Activated CD8-positive, alpha-beta T cell treated with anti-CD3 and anti-CD28 coated beads, Interleukin-2, amount 10 ng/mL, durations not matched to agents 7 days and 5 days (primary cell): ENCODE data around the gene GRIN2A. TPM values are rescaled to one million over a fixed set of nuclear protein-coding genes. Genes with fewer than 3 reads are reported as not detected.

Experiments
- ATAC-seq: fragments of 150-1000 bp; cut with Tn5 transposase; one replicate; pipeline ENCODE4 v1.10.0; 2021; ENCODE audit warnings: moderate library complexity
- CTCF ChIA-PET: fragments of 350-600 bp; sonication (Branson Sonifier 250); formaldehyde crosslinking; loops from one replicate; lab custom pipeline; 2021; ENCODE audit warnings: antibody characterized with exemption; lab: Charles Lee
- POLR2A ChIA-PET: fragments of 350-600 bp; sonication (Branson Sonifier 250); formaldehyde crosslinking; loops from one replicate; lab custom pipeline; 2021; ENCODE audit warnings: antibody characterized with exemption; lab: Charles Lee
- DNase-seq: peaks from one replicate; pipeline ENCODE4 v3.0.0-alpha.2; 2020
- H3K27ac Mint-ChIP-seq: one replicate; pipeline ENCODE4 v1.8.0; 2021; ENCODE audit warnings: mild to moderate bottlenecking, mixed read lengths
- H3K27me3 Mint-ChIP-seq: one replicate; pipeline ENCODE4 v1.8.0; 2021; ENCODE audit warnings: low read depth, mixed read lengths
- H3K36me3 Mint-ChIP-seq: one replicate; pipeline ENCODE4 v1.8.0; 2021; ENCODE audit warnings: low read depth, mixed read lengths
- H3K4me1 Mint-ChIP-seq: one replicate; pipeline ENCODE4 v1.8.0; 2021; ENCODE audit warnings: low read depth, mixed read lengths
- H3K4me3 Mint-ChIP-seq: one replicate; pipeline ENCODE4 v1.8.0; 2021; ENCODE audit warnings: mild to moderate bottlenecking, mixed read lengths
- H3K9me3 Mint-ChIP-seq: one replicate; pipeline ENCODE4 v1.8.0; 2022; ENCODE audit warnings: mixed read lengths; ENCODE audit not compliant: insufficient read depth
- total RNA-seq, 2 experiments: library from RNA; stranded (reverse); gene quantifications; one replicate each; pipeline ENCODE4 v1.2.3, GENCODE V29; 2021

GRIN2A gene
- total RNA-seq, 2 experiments from 2014 or later: not detected

DNA sequence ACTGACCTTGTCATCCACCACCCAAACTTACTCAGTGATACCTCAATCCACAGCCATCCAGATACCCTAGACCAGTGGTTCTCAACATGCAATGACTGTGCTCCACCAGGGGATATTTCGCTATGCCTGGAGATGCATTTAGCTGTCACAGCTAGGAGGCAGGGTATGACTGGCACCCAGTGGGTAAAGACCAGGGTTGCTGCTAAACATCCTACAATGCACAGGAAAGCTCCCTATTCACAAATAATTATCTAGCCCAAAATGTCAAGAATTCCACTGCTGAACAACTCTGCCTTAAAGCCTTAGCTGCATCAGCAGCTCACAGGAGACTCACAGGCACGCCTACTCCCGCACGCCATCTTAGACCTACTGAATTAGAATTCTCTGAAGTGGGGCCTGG is 212.6 kb downstream of the GRIN2A start:
- Mint-ChIP-seq H3K4me1 (no peaks in the 10 kb centered on the region), H3K27ac (no peak overlapping the region), H3K9me3 (no peaks in the 10 kb centered on the region), H3K4me3 (no peak overlapping the region), H3K36me3 (no peaks in the 10 kb centered on the region), H3K27me3 (no peaks in the 10 kb centered on the region)
- ATAC-seq (no peak), DNase-seq (no peak)
- ChIA-PET CTCF (no interaction called here), POLR2A (no interaction called here)

DNA sequence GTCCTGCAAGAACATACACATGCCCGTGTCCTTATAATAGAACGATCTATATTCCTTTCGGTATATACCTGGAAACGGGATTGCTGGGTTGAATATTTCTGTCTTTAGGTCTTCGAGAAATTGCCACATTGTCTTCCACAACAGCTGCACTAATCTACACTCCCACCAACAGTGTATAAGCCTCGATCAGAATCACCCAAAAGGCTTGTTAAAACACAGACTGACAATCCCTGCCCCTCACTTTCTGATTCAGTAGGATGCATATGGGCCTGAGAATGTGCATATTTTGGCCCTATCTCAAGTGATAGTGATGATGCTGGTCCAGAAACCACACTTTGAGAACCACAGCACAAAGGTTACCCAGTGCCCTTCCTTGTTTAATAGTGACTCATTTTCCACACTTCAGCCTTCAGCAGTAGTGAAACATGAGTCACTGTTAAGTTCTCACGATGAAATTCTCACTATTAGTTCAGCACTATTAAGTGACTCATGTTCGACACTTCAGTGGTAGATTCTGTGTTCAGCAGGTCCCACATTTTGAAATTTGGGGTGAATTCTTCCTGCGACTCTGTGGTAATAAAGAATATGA is 215.6 kb downstream of the GRIN2A start:
- ATAC-seq: no peak
- H3K9me3 Mint-ChIP-seq: no peaks in the 10 kb centered on the region
- H3K27me3 Mint-ChIP-seq: no peaks in the 10 kb centered on the region
- CTCF ChIA-PET: no interaction called here
- no peak overlapping the region for H3K4me3 Mint-ChIP-seq
- no peaks in the 10 kb centered on the region for H3K36me3 Mint-ChIP-seq
- H3K4me1 Mint-ChIP-seq: no peaks in the 10 kb centered on the region
- DNase-seq: no peak
- no peak overlapping the region for H3K27ac Mint-ChIP-seq
- POLR2A ChIA-PET: no interaction called here

DNA sequence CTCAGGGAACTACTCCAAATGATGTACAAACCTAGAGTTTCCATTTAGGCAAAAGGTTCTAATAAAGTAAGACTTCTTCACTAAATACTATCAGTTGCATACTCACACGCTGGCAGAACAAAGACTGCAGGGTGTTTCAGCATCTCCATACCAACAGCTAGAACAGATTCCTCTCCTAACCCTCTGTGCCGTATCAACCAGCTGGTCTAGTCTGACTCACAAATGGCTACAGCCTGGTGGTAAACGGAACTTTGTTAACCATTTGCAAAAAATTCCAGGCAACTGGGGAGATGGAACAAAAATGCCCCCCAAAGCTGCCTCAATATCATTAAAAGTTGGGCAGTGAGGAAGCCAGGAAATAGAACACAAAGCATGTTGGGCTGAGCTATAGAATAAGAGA is 217.1 kb downstream of the GRIN2A start:
- ATAC-seq (no peak), DNase-seq (no peak)
- H3K4me3 Mint-ChIP-seq: no peak overlapping the region
- no peaks in the 10 kb centered on the region for H3K4me1 Mint-ChIP-seq
- H3K36me3 Mint-ChIP-seq: no peaks in the 10 kb centered on the region
- H3K9me3 Mint-ChIP-seq: no peaks in the 10 kb centered on the region
- no peaks in the 10 kb centered on the region for H3K27me3 Mint-ChIP-seq
- no peak overlapping the region for H3K27ac Mint-ChIP-seq
- ChIA-PET POLR2A (no interaction called here), CTCF (no interaction called here)

DNA sequence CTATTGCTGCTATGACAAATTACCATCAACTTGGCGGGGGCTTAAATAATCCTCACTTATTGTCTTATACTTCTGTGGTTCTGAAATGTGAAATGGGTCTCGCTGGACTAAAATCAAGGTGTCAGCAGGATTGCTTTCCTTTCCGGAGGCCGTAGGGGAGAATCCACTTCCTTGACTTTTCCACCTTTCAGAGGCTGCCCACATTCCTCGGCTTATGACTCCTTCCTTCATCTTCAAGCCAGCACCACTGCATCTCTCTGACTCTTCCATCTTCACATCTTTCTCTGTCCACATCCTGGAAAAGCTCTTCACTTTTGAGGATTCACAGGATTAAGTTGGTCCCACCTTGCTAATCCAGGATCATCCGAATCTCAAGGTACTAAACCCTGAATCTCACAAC is 217.8 kb downstream of the GRIN2A start:
- ChIA-PET POLR2A (no interaction called here), CTCF (no interaction called here)

DNA sequence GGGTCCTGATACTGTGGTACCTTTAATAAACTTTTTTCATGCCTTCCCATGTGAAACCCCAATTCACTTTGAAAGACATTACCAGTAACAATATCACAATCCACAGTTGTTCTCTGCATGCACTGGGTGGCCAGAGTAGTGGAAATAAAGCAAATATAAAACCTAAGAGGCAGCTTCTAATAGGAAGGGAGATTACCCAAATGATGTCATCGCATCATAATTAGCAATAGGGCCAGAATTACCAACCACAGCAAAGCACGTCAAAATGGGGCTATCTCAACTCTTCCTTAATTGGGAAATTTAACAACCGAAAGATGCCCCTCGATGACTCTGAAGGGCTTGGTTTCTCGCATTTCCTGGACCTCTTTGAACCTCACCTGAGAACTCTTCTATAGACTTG is 224.8 kb downstream of the GRIN2A start:
- ChIA-PET POLR2A (no interaction called here), CTCF (no interaction called here)
- DNase-seq (no peak), ATAC-seq (no peak)
- Mint-ChIP-seq H3K27me3 (no peaks in the 10 kb centered on the region), H3K27ac (no peak overlapping the region), H3K9me3 (no peaks in the 10 kb centered on the region), H3K4me3 (no peak overlapping the region), H3K4me1 (no peaks in the 10 kb centered on the region), H3K36me3 (no peaks in the 10 kb centered on the region)

More for the DNA sequence above, 217.8 kb downstream of the GRIN2A start:
- Mint-ChIP-seq H3K36me3 (no peaks in the 10 kb centered on the region), H3K4me1 (no peaks in the 10 kb centered on the region), H3K27me3 (no peaks in the 10 kb centered on the region), H3K4me3 (no peak overlapping the region), H3K27ac (no peak overlapping the region), H3K9me3 (no peaks in the 10 kb centered on the region)
- DNase-seq: no peak
- ATAC-seq: no peak

DNA sequence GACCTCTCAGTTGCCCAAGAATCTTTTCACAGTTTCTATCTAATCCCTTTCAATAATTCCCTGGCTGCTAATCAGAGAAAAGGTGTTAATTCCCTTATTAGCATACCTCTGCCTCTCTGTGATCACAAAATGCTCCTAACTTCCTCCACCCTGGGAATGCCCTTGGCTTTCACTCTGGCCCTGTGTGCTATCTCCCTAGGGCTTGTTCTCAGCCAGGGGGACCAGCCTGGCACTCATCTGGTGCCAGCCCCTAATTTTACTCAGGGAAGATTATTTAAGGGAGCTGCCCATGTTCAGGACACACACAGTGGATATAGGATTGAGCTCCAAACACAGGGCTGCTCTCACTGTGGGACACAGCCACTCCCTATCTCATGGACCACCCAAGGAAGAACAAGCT is 225.2 kb downstream of the GRIN2A start:
- Mint-ChIP-seq H3K4me1 (no peaks in the 10 kb centered on the region), H3K4me3 (no peak overlapping the region), H3K27me3 (no peaks in the 10 kb centered on the region), H3K27ac (no peak overlapping the region), H3K9me3 (no peaks in the 10 kb centered on the region), H3K36me3 (no peaks in the 10 kb centered on the region)
- DNase-seq (no peak), ATAC-seq (no peak)
- ChIA-PET POLR2A (no interaction called here), CTCF (no interaction called here)

DNA sequence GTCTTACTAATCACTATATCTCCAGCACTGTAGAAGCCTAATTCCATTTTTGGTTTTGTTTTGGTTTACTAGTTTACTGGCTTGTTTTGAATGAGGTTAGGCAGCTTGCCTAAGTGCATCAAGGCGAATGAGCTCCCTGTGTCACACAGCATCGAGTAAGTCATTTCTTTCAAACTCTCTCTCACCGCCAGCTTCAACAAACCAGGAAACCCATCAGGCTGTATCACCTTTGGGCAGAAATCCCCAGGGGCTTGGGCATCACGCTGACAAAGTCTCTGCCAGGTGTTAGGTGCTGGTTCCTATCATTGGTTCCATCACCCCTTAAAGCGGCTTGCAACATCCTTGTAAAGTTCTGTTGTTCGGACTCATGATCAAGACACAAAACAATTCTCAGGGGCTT is 226.6 kb downstream of the GRIN2A start:
- Mint-ChIP-seq H3K4me1 (no peaks in the 10 kb centered on the region), H3K36me3 (no peaks in the 10 kb centered on the region), H3K4me3 (no peak overlapping the region), H3K27me3 (no peaks in the 10 kb centered on the region), H3K9me3 (no peaks in the 10 kb centered on the region), H3K27ac (no peak overlapping the region)
- DNase-seq (no peak), ATAC-seq (no peak)
- ChIA-PET CTCF (no interaction called here), POLR2A (no interaction called here)

DNA sequence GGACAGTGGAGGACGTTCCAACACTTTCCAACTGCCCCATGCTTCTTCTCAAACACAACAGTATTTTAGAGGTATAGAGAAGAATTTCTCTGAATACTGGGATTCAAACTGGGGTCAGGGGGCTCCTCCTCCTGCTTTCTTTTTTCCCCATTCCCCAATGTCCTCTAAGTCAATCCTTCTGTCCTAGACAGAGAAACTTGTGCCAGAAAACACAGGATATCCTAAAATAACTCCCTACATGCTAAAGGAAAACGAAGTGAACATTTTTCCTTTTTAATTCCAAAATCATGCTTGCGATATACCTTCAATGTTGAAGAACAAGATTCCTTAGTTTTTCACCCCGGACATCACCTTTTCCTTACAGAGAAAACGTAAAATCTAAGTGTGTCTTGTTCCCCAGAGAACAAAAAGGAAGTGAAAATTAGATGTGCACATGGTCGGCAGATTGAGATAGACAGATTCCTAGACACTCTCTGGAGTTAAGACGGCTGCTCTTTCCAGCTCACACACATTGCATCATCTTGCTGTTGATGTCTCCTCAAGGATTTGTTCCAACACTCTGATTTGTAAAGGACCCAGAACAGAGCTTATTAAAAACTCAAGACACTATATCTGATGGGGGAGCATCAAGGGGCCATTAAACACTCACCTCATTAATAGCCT is 228.2 kb downstream of the GRIN2A start:
- Mint-ChIP-seq H3K9me3 (no peaks in the 10 kb centered on the region), H3K4me3 (no peak overlapping the region), H3K27me3 (no peaks in the 10 kb centered on the region), H3K27ac (no peak overlapping the region), H3K36me3 (no peaks in the 10 kb centered on the region), H3K4me1 (no peaks in the 10 kb centered on the region)
- ATAC-seq: no peak
- DNase-seq: no peak
- ChIA-PET CTCF (no interaction called here), POLR2A (no interaction called here)

DNA sequence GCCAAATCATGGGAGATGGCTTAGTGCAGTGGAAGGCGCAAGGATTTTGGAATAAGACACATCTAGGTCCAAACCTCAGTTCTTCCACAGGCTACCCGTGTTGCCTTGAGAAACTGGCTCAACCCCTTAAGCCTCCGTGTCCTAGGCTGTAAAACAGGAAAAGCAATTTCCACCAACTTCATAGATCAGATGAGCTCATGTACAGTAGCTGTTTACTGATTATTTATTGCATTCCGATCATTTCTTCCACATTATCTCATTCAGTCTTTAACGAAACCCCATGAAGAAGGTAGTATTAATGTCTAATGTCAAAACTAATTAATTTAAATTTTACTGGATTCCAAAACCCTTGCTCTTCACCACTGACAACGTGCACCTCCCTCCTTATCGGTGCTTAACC is 231.6 kb downstream of the GRIN2A start:
- ChIA-PET POLR2A (no interaction called here), CTCF (no interaction called here)
- no peak for DNase-seq
- H3K36me3 Mint-ChIP-seq: no peaks in the 10 kb centered on the region
- H3K9me3 Mint-ChIP-seq: no peaks in the 10 kb centered on the region
- H3K27ac Mint-ChIP-seq: no peak overlapping the region
- H3K4me3 Mint-ChIP-seq: no peak overlapping the region
- no peaks in the 10 kb centered on the region for H3K27me3 Mint-ChIP-seq
- no peak for ATAC-seq
- H3K4me1 Mint-ChIP-seq: no peaks in the 10 kb centered on the region

DNA sequence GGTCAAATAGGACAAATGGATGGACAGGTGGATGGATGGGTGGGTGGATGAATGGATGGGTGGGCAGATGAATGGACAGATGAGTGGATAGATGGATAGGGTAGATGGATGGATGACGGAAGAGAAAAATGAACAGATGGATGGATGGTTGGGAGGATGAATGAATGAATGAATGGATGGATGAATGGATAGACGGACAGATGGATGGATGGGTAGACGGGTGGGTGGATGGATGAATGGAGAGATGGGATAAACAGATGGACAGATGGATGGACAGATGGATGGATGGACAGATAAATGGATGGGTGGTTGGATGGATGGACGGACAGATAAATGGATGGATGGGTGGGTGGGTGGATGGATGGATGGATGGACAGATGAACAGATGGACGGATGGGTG is 232.8 kb downstream of the GRIN2A start:
- ATAC-seq: no peak
- POLR2A ChIA-PET: no interaction called here
- no peaks in the 10 kb centered on the region for H3K4me1 Mint-ChIP-seq
- no peaks in the 10 kb centered on the region for H3K9me3 Mint-ChIP-seq
- DNase-seq: no peak
- no peaks in the 10 kb centered on the region for H3K36me3 Mint-ChIP-seq
- no peaks in the 10 kb centered on the region for H3K27me3 Mint-ChIP-seq
- no peak overlapping the region for H3K4me3 Mint-ChIP-seq
- CTCF ChIA-PET: no interaction called here
- H3K27ac Mint-ChIP-seq: no peak overlapping the region

DNA sequence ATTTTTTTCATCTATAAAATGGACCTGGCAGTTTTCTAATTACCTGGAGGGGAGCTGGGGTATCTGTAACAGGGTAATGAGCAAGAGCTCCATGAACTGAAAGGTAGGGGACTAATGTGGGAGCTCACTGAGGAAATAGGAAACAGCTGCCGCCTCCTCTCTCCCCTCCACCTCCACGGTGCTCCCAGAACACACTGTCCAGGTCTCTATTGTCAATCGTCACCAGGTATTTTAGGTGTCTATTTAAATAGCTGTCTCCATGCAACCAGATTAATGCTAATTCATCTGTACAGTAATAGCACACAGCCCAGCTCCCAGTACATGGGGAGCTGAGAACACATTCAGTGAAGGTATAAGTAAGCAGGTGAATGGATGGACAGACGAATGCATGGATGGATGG is 233.3 kb downstream of the GRIN2A start:
- Mint-ChIP-seq H3K36me3 (no peaks in the 10 kb centered on the region), H3K9me3 (no peaks in the 10 kb centered on the region), H3K4me1 (no peaks in the 10 kb centered on the region), H3K27me3 (no peaks in the 10 kb centered on the region), H3K4me3 (no peak overlapping the region), H3K27ac (no peak overlapping the region)
- ATAC-seq (no peak), DNase-seq (no peak)
- CTCF ChIA-PET: no interaction called here
- POLR2A ChIA-PET: no interaction called here

DNA sequence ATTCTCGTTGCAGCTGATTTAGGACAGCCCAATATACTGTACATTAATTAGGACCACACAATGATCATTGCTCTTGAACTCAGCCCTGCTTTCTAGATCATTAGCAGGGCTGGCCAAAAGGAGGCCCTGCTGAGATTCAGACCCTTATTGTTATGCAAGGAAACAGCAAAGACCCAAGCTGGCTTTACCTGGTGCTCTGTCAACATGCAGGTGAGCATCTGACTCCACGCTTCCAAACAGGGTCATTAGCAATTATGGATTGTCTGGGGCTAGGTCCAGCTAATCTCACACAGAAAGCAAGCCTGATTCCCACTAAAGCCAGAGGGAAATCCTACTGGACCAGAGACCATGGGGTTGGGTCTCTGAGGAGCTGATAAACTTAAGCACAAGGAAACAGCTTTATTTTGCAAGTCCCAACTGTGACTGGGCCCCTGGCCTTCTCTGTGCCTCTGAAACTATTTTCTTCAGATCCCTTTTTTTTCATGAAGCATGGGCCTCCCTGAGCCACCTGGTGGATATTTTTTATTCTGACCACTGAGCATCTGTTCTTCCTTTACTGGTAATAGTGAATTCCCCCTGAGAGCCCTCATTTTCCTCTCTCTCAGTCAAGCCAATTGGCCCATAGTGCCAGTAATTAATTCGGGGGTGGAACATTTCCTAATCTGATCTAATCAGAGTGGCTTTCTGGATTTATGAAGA is 236.1 kb downstream of the GRIN2A start:
- no peak for DNase-seq
- no peaks in the 10 kb centered on the region for H3K9me3 Mint-ChIP-seq
- no peaks in the 10 kb centered on the region for H3K36me3 Mint-ChIP-seq
- no peak for ATAC-seq
- no peaks in the 10 kb centered on the region for H3K4me1 Mint-ChIP-seq
- H3K27ac Mint-ChIP-seq: no peak overlapping the region
- H3K27me3 Mint-ChIP-seq: no peaks in the 10 kb centered on the region
- CTCF ChIA-PET: no interaction called here
- no peak overlapping the region for H3K4me3 Mint-ChIP-seq
- POLR2A ChIA-PET: no interaction called here
